GM18498 (cell line): ENCODE results near the gene ARHGAP19.
"Not testable (repeated sequence)": the region's sequence is repeated elsewhere in the genome, so short reads cannot be mapped to it uniquely, and the experiment has no call there.

Source experiments
- ATAC-seq: cut with Tn5 transposase; IDR thresholded peaks from one replicate; pipeline ENCODE4 v1.9.1; 2021; ENCODE audit warnings: mild to moderate bottlenecking, moderate library complexity; ENCODE audit not compliant: unreplicated experiment

ARHGAP19 gene

GRCh38 chr10:97290576-97291356, 1.7 kb downstream of the ARHGAP19 start:
- ATAC-seq, result not testable (repeated sequence)

GRCh38 chr10:97290076-97290475, 2.4 kb downstream of the ARHGAP19 start:
- not testable (repeated sequence) for ATAC-seq

- no peak for ATAC-seq
Measured at GRCh38 chr10:97280783-97281182, 11.7 kb downstream of the ARHGAP19 start.

- ATAC-seq, result no peak
Measured at GRCh38 chr10:97279121-97279815, 13.2 kb downstream of the ARHGAP19 start.

GRCh38 chr10:97278491-97278989, 13.9 kb downstream of the ARHGAP19 start:
- no peak for ATAC-seq

GRCh38 chr10:97277551-97277950, 14.9 kb downstream of the ARHGAP19 start:
- no peak for ATAC-seq

GRCh38 chr10:97274828-97275227, 17.6 kb downstream of the ARHGAP19 start:
- no peak for ATAC-seq

GRCh38 chr10:97273700-97274099, 18.7 kb downstream of the ARHGAP19 start:
- no peak for ATAC-seq

- no peak for ATAC-seq
Measured at GRCh38 chr10:97270523-97271154, 21.8 kb downstream of the ARHGAP19 start.

- ATAC-seq, result no peak
Measured at GRCh38 chr10:97267671-97268070, 24.8 kb downstream of the ARHGAP19 start.

GRCh38 chr10:97265095-97265494, 27.3 kb downstream of the ARHGAP19 start:
- not testable (repeated sequence) for ATAC-seq

- no peak for ATAC-seq
Measured at GRCh38 chr10:97263971-97264370, 28.5 kb downstream of the ARHGAP19 start.

- ATAC-seq, result no peak
Measured at GRCh38 chr10:97261656-97262055, 30.8 kb downstream of the ARHGAP19 start.

GRCh38 chr10:97261183-97261582, 31.3 kb downstream of the ARHGAP19 start:
- ATAC-seq, result no peak

GRCh38 chr10:97259119-97259518, 33.3 kb downstream of the ARHGAP19 start:
- no peak for ATAC-seq

GRCh38 chr10:97256356-97256755, 36.1 kb downstream of the ARHGAP19 start:
- ATAC-seq, result no peak

GRCh38 chr10:97255512-97256293, 36.7 kb downstream of the ARHGAP19 start:
- no peak for ATAC-seq

- no peak for ATAC-seq
Measured at GRCh38 chr10:97254694-97255093, 37.7 kb downstream of the ARHGAP19 start.

GRCh38 chr10:97250952-97251351, 41.5 kb downstream of the ARHGAP19 start:
- no peak for ATAC-seq

GRCh38 chr10:97243836-97244235, 48.6 kb downstream of the ARHGAP19 start:
- ATAC-seq, result no peak

GRCh38 chr10:97238855-97239254, 53.6 kb downstream of the ARHGAP19 start:
- no peak for ATAC-seq
